CD14-positive monocyte (primary cell): Measurements from ENCODE around the gene DEFB108B. TPM values are rescaled to one million over a fixed set of nuclear protein-coding genes. Genes with fewer than 3 reads are reported as not detected.
"Not testable (repeated sequence)": the region's sequence is repeated elsewhere in the genome, so short reads cannot be mapped to it uniquely, and the experiment has no call there.

Experiments used
- DNase-seq, 3 donors: peaks; one replicate each; pipeline ENCODE4 v3.0.0-alpha.2; 2011 to 2022
- H2AFZ ChIP-seq: 2 replicates; pipeline ENCODE4 v1.6.0; 2012; ENCODE audit warnings: mild to moderate bottlenecking, low read depth, low read length, inconsistent platforms; ENCODE audit not compliant: insufficient read depth, poor library complexity, severe bottlenecking
- H3K27ac ChIP-seq, 2 donors: 1 replicate in 1 of 2; 2 replicates in 1 of 2; pipeline ENCODE4 v1.5.1; 2012 to 2013; ENCODE audit warnings: low read length in 2 of 2, control low read depth in 1 of 2, inconsistent platforms in 1 of 2, low read depth in 1 of 2, mild to moderate bottlenecking in 1 of 2
- H3K27me3 ChIP-seq, 2 donors: one replicate each; pipeline versions ENCODE4 v1.6.0 to v1.6.1; 2011 to 2013; ENCODE audit warnings: low read length in 2 of 2; ENCODE audit not compliant: control insufficient read depth in 2 of 2, insufficient read depth in 2 of 2
- H3K36me3 ChIP-seq, 2 donors: replicated peaks in 1 of 2; 1 replicate in 1 of 2; 2 replicates in 1 of 2; pipeline versions ENCODE4 v1.5.1 to v1.6.1; 2012 to 2013; ENCODE audit warnings: low read length in 2 of 2, control low read depth in 1 of 2, inconsistent platforms in 1 of 2, mild to moderate bottlenecking in 1 of 2; ENCODE audit not compliant: insufficient read depth in 2 of 2, control insufficient read depth in 1 of 2
- H3K4me1 ChIP-seq, 2 donors: 1 replicate in 1 of 2; 2 replicates in 1 of 2; pipeline versions ENCODE4 v1.5.1 to v1.6.1; 2012 to 2013; ENCODE audit warnings: low read length in 2 of 2, control low read depth in 1 of 2, inconsistent platforms in 1 of 2, mild to moderate bottlenecking in 1 of 2, moderate library complexity in 1 of 2; ENCODE audit not compliant: insufficient read depth in 2 of 2, control insufficient read depth in 1 of 2
- H3K4me2 ChIP-seq: replicated peaks from 2 replicates; pipeline ENCODE3; 2012; ENCODE audit warnings: low read length, moderate library complexity, mild to moderate bottlenecking; ENCODE audit not compliant: poor library complexity, severe bottlenecking; ENCODE audit errors: extremely low read depth
- H3K4me3 ChIP-seq, 3 experiments: fragments of 200-600 bp in 1 of 3; sonication (generic) in 1 of 3; replicated peaks in 1 of 3; 1 replicate in 2 of 3; 2 replicates in 1 of 3; pipeline ENCODE4 v1.5.1; 2011 to 2013; ENCODE audit warnings: low read length in 3 of 3, mild to moderate bottlenecking in 3 of 3, control low read depth in 2 of 3, low read depth in 2 of 3, inconsistent platforms in 1 of 3, moderate library complexity in 1 of 3
- H3K79me2 ChIP-seq: 2 replicates; pipeline ENCODE4 v1.6.0; 2012; ENCODE audit warnings: mild to moderate bottlenecking, control low read depth, inconsistent platforms, low read length, moderate library complexity; ENCODE audit not compliant: insufficient read depth
- H3K9ac ChIP-seq: 2 replicates; pipeline ENCODE4 v1.6.0; 2017; ENCODE audit warnings: low read length, mild to moderate bottlenecking; ENCODE audit not compliant: insufficient read depth, poor library complexity, severe bottlenecking
- H3K9me3 ChIP-seq, 2 donors: replicated peaks in 1 of 2; 1 replicate in 1 of 2; 2 replicates in 1 of 2; pipeline versions ENCODE4 v1.5.1 to v1.6.1; 2012 to 2013; ENCODE audit warnings: low read length in 2 of 2, control low read depth in 1 of 2; ENCODE audit not compliant: control insufficient read depth in 1 of 2, insufficient read depth in 1 of 2
- H4K20me1 ChIP-seq: 2 replicates; pipeline ENCODE4 v1.6.0; 2012; ENCODE audit warnings: mild to moderate bottlenecking, low read length, control low read depth, moderate library complexity; ENCODE audit not compliant: insufficient read depth
- H3K27ac Mint-ChIP-seq, 7 donors: one replicate each; pipeline ENCODE4 v1.8.0; 2020; ENCODE audit warnings: mild to moderate bottlenecking in 7 of 7, mixed read lengths in 7 of 7, moderate library complexity in 6 of 7, inconsistent platforms in 2 of 7
- H3K27me3 Mint-ChIP-seq, 3 donors: one replicate each; pipeline ENCODE4 v1.8.0; 2021 to 2022; ENCODE audit warnings: low read depth in 3 of 3, mild to moderate bottlenecking in 3 of 3, mixed read lengths in 3 of 3, moderate library complexity in 3 of 3, inconsistent platforms in 1 of 3
- H3K36me3 Mint-ChIP-seq, 2 donors: one replicate each; pipeline ENCODE4 v1.8.0; 2020; ENCODE audit warnings: mixed read lengths in 2 of 2, inconsistent platforms in 1 of 2, mild to moderate bottlenecking in 1 of 2
- H3K4me1 Mint-ChIP-seq: one replicate; pipeline ENCODE4 v1.8.0; 2020; ENCODE audit warnings: mild to moderate bottlenecking, mixed read lengths
- H3K4me3 Mint-ChIP-seq, 2 donors: one replicate each; pipeline ENCODE4 v1.8.0; 2020; ENCODE audit warnings: mild to moderate bottlenecking in 2 of 2, mixed read lengths in 2 of 2, moderate library complexity in 1 of 2
- H3K9me3 Mint-ChIP-seq, 7 donors: one replicate each; pipeline ENCODE4 v1.8.0; 2020 to 2022; ENCODE audit warnings: mixed read lengths in 7 of 7, mild to moderate bottlenecking in 6 of 7, moderate library complexity in 6 of 7, inconsistent platforms in 2 of 7
- WGBS: methylation state at CpG from one replicate; pipeline ENCODE4 v1.1.5; 2013; ENCODE audit warnings: missing lambda C conversion rate; ENCODE audit not compliant: insufficient coverage; 5-methylcytosine and 5-hydroxymethylcytosine counted together
- intact Hi-C, 2 donors: fragments of 100-400 bp; cut with micrococcal nuclease; formaldehyde crosslinking; loops; one replicate each; pipeline versions ENCODE4 v1.15.0 to v1.15.1; 2023
- polyA plus RNA-seq, 3 donors: library from polyadenylated mRNA; depleted of rRNA in 1 of 3; unstranded in 2 of 3; stranded (reverse) in 1 of 3; fragments of 300-500 nt in 2 of 3; fragments of >200 nt in 1 of 3; fragmentation: Illumina TruSeq in 2 of 3; gene quantifications; 1 replicate in 2 of 3; 2 replicates in 1 of 3; pipeline ENCODE4 v1.2.3, GENCODE V29; 2012 to 2021
- TF ChIP-seq, protein P1 (sequence below): fragments of 200-600 bp; IDR thresholded peaks from one replicate; pipeline ENCODE4 v1.8.0; 2022; ENCODE audit warnings: antibody characterized with exemption, mild to moderate bottlenecking

DEFB108B gene
- polyA plus RNA-seq, 3 donors = not detected

- H3K36me3 Mint-ChIP-seq = no peaks in the 10 kb centered on the region
- H3K4me3 ChIP-seq = no peak overlapping the region
- no peaks in the 10 kb centered on the region for H3K27me3 ChIP-seq
- H3K4me3 Mint-ChIP-seq = no peak overlapping the region
- H3K27ac Mint-ChIP-seq = no peak overlapping the region
- WGBS = 98% methylated on average over 5 of the region's 15 CpGs
- H3K9ac ChIP-seq = no peak overlapping the region
- no peak overlapping the region for H3K4me2 ChIP-seq
- no peak for DNase-seq
- no peaks in the 10 kb centered on the region for H3K79me2 ChIP-seq
- no peaks in the 10 kb centered on the region for H3K4me1 ChIP-seq
- peaks cover 3% of the 10 kb centered on the region for H3K4me1 Mint-ChIP-seq
- H4K20me1 ChIP-seq = no peaks in the 10 kb centered on the region
- no peaks in the 10 kb centered on the region for H3K36me3 ChIP-seq
- H3K9me3 ChIP-seq = no peaks in the 10 kb centered on the region
- peaks cover 3 to 10% (median 7%) of the 10 kb centered on the region in 7 donors for H3K9me3 Mint-ChIP-seq
- H3K27me3 Mint-ChIP-seq = peaks cover 0 to 1% (median 0%) of the 10 kb centered on the region in 3 donors
- TF ChIP-seq, protein P1, sequence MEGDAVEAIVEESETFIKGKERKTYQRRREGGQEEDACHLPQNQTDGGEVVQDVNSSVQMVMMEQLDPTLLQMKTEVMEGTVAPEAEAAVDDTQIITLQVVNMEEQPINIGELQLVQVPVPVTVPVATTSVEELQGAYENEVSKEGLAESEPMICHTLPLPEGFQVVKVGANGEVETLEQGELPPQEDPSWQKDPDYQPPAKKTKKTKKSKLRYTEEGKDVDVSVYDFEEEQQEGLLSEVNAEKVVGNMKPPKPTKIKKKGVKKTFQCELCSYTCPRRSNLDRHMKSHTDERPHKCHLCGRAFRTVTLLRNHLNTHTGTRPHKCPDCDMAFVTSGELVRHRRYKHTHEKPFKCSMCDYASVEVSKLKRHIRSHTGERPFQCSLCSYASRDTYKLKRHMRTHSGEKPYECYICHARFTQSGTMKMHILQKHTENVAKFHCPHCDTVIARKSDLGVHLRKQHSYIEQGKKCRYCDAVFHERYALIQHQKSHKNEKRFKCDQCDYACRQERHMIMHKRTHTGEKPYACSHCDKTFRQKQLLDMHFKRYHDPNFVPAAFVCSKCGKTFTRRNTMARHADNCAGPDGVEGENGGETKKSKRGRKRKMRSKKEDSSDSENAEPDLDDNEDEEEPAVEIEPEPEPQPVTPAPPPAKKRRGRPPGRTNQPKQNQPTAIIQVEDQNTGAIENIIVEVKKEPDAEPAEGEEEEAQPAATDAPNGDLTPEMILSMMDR = no peak
- no peak overlapping the region for H3K27ac ChIP-seq
- intact Hi-C loops = no loop called here
- H2AFZ ChIP-seq = no peak overlapping the region
Measured at GRCh38 chr11:71843858-71844257, 10.9 kb downstream of the DEFB108B start.

DNA sequence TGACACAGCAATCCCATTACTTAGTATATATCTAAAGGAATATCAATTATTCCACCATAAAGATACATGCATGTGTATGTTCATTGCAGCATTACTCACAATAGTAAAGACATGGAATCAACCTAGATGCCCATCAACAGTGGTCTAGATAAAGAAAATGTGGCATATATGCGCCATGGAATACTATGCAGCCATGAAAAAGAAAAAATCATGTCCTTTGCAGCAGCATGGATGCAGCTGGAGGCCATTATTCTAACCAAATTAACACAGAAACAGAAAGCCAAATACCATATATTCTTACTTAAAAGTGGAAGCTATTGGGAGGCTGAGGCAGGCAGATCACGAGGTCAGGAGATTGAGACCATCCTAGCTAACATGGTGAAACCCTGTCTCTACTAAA is 20.9 kb downstream of the DEFB108B start:
- Mint-ChIP-seq H3K9me3 (peaks cover 2 to 13% (median 9%) of the 10 kb centered on the region in 7 donors), H3K4me1 (peaks cover 16% of the 10 kb centered on the region)
- H3K27me3 ChIP-seq, H3K4me3 ChIP-seq, DNase-seq, H3K36me3 Mint-ChIP-seq, intact Hi-C loops, H3K4me2 ChIP-seq, H2AFZ ChIP-seq, H3K36me3 ChIP-seq, H3K27ac ChIP-seq, H3K79me2 ChIP-seq, H4K20me1 ChIP-seq, H3K9ac ChIP-seq, H3K27me3 Mint-ChIP-seq, H3K4me3 Mint-ChIP-seq, H3K9me3 ChIP-seq, H3K27ac Mint-ChIP-seq: not testable (repeated sequence)
- WGBS = no CpG with 5 or more reads among the region's 2 CpGs
- peaks cover 0 to 12% of the 10 kb centered on the region in 2 donors for H3K4me1 ChIP-seq

DNA sequence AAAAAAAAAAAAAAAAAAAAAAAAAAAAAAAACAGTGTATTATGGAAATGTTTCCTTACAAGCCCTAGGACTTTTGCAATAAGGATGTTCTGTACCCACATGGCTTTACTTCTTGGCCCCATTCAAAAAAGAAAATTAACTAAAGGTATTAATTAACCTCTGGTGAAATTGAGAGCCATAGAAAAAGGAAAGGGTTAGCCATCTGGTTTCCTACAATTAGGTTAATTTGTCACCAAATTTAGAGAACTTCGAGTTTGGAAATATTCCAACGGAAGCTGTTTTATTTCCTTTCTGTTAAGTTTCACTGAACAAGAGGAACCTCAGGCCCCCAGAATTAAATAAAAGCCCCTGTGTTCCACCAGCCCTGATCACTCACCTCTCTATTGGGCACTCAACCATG is 22.9 kb downstream of the DEFB108B start:
- Histone ChIP-seq H3K4me1 (peaks cover 0 to 12% of the 10 kb centered on the region in 2 donors), H3K4me3 (peak overlapping the region in 1 of 3 experiments; percentile 14)
- WGBS = no CpG with 5 or more reads among the region's 2 CpGs
- H3K4me1 Mint-ChIP-seq = peaks cover 16% of the 10 kb centered on the region
- H4K20me1 ChIP-seq, H3K79me2 ChIP-seq, H2AFZ ChIP-seq, H3K9me3 ChIP-seq, H3K36me3 ChIP-seq, H3K4me2 ChIP-seq, intact Hi-C loops, H3K27me3 ChIP-seq, H3K9ac ChIP-seq, H3K27ac Mint-ChIP-seq, H3K27me3 Mint-ChIP-seq, H3K36me3 Mint-ChIP-seq, H3K27ac ChIP-seq, H3K4me3 Mint-ChIP-seq, H3K9me3 Mint-ChIP-seq: not testable (repeated sequence)
- peak in 1 of 3 donors; percentile 1 for DNase-seq

GRCh38 chr11:71860835-71861234 is 27.8 kb downstream of the DEFB108B start:
- H3K4me1 ChIP-seq, H3K36me3 Mint-ChIP-seq, H3K36me3 ChIP-seq, H3K9ac ChIP-seq, DNase-seq, intact Hi-C loops, H3K27ac Mint-ChIP-seq, H3K27me3 ChIP-seq, H3K27ac ChIP-seq, H3K4me3 ChIP-seq, H4K20me1 ChIP-seq, H3K9me3 Mint-ChIP-seq, H3K27me3 Mint-ChIP-seq, H2AFZ ChIP-seq, H3K4me2 ChIP-seq, H3K9me3 ChIP-seq, H3K79me2 ChIP-seq, H3K4me3 Mint-ChIP-seq: not testable (repeated sequence)
- H3K4me1 Mint-ChIP-seq = peaks cover 12% of the 10 kb centered on the region
- WGBS = no CpG with 5 or more reads among the region's 3 CpGs
